GM21515 (cell line): ENCODE measurements around the gene SPRN.
"Not testable (repeated sequence)": the region's sequence is repeated elsewhere in the genome, so short reads cannot be mapped to it uniquely, and the experiment has no call there.

Experiments used
- ATAC-seq: cut with Tn5 transposase; IDR thresholded peaks from one replicate; pipeline ENCODE4 v1.9.1; 2021; ENCODE audit not compliant: unreplicated experiment

Gene SPRN, protein sequence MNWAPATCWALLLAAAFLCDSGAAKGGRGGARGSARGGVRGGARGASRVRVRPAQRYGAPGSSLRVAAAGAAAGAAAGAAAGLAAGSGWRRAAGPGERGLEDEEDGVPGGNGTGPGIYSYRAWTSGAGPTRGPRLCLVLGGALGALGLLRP

DNA sequence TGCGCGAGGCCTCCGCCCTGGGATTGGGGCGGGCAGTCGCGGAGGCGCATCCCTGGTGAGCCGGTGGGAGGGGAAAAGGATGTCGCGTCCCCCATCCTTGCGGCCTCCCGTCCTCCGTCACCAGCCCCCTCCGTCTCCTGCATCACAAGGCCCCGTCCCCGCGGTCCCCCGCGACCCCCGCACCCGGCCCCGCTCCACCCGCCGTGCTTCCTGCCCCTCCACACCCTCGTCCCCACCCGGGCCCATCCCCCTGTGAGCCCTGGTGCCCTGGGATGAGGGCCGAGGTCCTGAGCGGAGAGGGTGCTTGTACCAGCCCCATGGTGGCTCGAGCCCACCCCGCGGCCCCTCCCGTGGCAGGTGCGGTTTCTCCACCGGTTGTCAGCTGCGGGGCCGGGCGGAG lies at the start of gene SPRN:
Gene SPRN, minus strand, starts transcription at position 25 of the 400 bp plus-strand sequence. CDS start 944 bp downstream, outside the sequence.
- ATAC-seq = not testable (repeated sequence)

DNA sequence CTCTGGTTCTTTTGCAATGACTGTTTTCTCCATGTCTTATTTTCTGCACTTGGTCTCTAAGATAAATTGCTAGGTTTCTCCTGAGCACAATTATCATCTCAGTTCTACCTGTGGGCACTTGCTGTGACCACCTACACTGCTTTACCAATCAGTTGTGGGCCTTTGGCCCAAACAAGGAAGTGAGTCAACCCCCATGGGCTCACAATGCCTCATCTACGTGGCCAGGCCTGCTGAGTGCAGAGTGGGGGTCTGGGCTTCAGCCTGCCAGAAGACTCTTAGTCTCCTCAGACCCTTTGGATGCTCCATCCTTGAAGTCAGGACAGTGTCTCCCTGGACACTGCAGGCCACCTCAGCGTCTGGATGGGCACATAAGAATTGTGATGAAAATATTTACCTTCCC lies 49.6 kb upstream of the SPRN start:
- ATAC-seq = no peak

DNA sequence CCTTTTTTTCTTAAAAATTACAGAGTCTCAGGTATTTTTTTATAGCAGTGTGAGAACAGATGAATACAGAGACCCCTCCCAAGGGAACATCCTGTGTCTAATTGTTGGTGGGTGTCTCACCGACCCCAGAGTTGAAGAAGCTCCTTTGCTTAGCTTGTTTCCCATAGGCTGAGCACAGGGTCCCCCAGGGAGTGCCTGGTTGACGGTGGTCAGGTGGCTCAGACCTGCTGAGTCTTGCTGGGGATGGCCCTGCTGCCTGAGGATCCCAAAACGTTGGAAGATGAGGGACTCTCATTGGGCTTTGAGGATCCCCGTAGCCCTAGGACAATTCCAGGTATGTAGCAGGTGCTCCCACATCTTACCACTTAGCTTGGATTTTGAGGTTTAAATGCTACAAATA lies 48.8 kb upstream of the SPRN start:
- no peak for ATAC-seq

DNA sequence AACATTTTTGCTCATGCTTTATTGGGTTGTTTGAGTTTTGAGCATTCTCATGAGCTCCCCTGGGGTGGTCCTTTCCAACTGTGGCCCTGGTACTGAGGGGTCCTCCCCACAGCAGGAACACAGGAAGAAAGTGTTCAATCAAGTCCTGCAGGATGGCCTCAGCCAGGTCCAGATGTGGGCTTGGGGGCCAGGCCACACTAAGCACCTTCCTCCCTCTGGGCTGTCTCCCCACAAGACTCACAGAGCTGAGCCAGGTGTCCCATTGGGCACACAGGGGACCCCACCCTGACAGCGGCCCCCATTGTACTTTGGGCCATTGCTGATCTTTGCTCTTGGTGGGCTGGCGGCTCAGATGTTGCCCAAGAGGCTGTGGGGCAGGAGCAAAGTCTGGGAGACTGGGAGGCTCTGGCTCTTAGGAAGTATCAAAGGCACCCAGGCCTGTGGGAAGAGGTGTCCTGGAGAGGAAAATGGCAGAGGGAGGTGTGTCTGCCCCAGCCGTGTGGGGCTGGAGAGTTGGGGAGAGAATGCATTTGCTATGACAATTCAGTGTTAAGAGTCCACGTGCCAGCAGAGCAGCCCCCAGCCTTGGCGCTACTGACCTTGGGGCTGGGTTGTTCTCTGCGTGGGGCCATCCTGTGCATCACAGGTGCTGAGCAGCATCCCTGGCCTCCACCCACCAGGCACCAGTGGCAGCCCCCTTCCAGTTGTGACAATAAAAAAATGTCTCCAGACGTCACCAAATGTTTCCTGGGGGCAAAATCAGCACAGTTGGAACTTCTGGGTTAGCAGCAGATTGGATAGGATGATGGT lies 47.1 kb upstream of the SPRN start:
- ATAC-seq = no peak

DNA sequence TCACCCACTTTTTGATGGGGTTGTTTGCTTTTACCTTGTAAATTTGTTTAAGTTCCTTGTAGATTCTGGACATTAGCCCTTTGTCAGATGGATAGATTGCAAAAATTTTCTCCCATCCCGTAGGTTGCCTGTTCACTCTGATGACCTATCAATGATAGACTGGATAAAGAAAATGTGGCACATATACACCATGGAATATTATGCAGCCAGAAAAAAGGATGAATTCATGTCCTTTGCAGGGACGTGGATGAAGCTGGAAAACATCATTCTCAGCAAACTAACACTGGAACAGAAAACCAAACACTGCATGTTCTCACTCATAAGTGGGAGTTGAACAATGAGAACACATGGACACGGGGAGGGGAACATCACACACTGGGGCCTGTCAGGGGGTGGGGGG lies 44.8 kb upstream of the SPRN start:
- not testable (repeated sequence) for ATAC-seq

DNA sequence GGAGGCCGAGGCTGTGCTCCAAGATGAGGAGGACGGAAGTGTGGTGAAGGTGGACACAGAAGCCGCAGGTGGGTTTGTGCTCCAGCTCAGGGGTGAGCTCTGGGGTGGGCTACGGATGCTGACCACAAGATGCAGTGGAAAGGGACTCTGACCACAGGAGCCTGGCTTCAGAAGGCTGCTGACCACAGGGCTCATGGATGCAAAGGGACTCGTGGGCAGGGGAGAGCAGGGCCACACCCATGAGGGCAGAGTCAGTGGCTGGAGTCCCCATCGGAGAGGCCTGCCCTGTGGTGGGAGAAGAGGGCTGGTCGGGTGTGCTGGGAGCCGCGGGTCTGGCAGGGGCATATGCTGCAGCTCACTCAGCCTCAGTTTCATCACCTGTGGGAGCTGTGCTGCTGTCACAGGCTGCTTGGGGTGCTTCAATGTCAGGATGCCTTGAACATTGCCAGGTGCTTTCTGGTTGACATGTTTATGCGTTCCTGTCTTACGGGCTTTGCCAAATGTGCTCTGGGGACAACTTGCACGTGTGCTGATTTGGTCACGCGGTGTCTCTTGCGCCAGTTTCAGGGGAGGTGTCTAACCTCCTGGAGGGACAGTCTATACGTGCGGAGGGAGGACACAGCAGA lies 43.0 kb upstream of the SPRN start:
- ATAC-seq = no peak

DNA sequence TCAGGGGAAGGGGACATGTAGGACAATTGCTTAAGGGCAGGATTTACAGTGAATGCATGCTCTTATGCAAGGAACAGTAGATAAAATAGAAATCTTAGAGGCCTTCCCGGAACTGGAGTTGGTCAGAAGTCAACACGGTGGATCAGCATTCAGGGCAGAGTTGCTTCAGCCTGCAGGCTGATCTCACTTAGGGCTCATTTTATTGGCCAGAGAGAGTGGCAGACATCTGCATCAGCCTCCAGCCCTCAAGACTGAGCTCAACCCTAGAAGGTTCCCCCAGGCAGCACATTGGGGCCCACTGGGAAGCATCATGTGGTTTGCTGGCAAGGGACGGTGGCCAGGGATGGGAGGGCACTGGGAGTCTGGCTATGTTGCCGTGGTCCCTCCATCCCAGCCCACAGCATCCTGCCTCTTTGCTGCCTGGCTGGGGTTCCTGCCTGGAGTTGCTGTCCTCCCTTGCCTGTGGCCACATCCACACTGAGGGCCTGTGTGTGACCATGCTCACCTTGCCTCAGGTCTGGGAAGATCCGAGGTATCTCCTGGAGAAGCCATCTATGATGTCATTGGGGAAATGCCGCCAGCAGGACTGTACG lies 42.4 kb upstream of the SPRN start:
- no peak for ATAC-seq

DNA sequence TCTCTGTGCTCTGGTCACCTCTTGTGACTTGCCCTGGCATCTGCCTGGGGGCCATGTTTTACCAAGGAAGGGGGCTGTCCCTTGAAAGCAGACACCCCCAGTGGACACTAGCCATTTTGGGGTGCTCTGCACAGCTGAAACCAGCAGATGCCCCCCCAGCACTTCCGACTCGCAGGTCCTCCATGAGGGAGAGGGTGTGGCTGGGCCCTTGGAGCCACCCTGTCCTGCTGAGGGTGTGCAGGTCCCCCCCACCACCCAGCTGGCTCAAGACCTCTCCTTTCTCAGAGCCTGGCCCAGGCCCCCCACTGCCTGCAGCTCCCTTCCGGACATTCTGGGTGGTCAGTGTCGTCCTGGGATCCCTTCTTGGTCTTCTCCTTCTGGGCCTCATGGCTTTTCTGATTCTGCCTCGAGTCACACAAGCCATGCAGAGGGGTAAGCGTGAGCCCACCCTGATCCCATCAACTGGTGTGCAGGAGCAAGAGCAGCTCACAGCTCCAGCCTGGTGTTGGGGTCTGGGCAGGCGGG lies 41.6 kb upstream of the SPRN start:
- ATAC-seq = no peak

DNA sequence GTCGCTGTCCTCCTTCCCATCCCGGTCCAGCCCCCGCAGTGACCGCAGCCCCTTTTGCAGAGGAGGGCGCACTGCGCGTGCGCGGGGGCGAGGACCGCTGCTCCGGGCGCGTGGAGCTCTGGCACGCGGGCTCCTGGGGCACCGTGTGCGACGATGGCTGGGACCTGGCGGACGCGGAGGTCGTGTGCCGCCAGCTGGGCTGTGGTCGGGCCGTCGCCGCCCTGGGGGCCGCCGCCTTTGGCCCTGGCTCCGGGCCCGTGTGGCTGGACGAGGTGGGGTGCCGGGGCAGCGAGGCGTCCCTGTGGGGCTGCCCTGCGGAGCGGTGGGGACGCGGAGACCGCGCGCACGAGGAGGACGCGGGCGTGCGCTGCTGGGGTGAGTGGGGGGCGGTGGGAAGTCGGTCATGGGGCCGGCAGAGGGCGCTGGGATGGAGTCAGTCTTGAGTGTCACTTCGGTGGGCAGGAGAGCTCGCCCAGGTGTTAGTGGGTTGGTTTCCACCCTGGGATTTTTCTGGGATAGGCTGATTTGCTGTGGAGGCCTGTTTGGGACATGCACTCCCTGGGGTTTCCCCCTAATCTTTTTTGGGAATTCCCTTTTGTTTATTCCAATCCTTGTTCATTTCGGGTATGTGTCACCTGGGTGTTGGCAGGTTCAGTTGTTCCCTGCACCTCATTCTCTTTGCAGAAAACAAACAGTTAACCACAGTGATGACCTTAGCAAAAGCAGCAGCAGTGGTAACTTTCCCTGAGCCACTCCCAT lies 40.9 kb upstream of the SPRN start:
- ATAC-seq = no peak

DNA sequence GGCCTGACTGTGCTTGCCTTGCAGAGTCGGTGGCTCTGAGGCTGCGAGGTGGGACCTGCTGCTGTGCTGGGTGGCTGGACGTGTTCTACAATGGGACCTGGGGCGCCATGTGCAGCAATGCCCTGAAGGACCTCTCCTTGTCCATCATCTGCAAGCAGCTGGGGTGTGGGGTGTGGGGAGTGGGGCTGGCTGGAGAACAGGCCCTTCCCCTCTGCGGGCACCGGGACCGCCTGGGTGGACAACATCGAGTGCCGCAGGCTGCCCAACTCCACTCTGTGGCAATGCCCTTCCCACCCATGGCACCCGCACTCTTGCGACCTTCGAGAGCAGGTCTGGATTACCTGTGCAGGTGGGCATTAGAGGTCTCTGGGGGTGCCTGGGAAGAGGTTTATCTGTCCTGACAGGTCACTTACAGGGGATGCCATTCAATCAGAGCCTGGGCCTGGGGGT lies 40.2 kb upstream of the SPRN start:
- ATAC-seq = no peak

DNA sequence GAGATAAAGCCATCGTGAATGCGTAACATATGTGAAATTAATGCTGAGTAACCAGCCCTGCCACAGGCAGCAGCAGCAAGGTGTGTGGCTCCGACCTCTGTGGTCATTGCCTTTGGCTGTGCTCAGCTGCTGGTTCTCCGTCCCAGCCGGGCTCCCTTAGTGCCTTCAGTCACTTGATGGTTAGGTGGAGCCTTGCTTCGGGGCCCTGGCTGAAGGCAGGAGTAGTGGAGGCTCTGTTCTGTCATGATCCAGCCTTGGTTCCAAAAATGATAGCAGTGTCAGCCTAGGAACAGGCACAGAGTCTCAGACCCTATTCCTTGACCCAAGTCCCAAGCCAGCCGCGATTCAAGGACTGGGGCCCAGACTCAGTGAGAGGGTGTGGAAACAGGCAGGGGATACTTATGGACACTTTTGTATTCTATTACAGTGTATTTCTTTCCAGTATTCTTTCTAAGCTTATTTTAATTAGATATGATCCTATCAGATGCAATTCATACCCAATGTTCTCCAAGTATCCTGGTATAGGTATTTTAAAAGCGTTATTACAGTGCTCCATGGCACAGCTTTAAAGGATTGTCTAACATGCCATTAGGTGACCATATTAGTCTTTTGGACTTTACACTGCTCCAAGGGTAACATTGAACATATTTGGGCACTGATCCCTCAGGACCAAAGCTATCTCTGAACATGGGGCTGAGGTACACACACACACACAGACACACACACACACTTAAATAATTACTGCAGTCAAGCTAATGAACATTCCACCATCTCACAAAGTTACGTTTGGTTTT lies 38.3 kb upstream of the SPRN start:
- no peak for ATAC-seq

DNA sequence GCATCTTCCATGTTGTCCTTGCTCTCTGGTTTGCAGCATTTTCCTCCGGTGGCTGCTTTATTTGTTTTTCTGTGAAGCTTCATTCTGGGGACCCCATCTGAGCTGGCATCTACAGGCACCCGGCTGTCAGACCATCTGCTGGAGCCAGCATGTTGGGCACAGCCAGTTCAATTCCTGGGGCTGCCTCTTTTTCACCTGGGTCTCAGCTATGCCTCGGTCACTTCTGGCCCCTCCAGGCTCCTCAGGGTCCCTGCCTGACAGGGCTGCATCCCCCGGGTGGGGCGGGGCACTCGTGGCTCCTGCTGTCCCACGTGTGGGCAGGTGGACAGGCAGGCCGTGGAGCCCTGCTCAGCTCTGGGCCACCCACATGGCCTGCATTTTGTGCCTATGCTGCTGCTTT lies 37.4 kb upstream of the SPRN start:
- no peak for ATAC-seq

DNA sequence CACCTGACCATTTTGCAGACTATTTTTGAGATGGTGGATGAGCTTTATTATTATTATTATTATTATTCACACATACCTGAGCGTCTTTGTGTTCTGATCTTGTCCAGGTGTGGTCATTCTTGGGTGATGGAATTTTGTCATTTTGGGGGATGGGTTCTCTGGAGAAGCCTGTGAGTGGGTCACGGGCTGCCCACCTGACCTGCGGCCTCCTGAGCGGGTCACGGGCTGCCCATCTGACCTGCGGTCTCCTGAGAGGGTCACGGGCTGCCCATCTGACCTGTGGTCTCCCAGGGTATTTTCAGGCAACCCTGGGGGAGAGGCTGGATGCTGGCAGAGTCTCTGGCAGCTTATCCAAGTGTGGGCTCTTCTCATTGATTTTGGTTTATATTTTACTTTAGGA lies 36.6 kb upstream of the SPRN start:
- no peak for ATAC-seq

DNA sequence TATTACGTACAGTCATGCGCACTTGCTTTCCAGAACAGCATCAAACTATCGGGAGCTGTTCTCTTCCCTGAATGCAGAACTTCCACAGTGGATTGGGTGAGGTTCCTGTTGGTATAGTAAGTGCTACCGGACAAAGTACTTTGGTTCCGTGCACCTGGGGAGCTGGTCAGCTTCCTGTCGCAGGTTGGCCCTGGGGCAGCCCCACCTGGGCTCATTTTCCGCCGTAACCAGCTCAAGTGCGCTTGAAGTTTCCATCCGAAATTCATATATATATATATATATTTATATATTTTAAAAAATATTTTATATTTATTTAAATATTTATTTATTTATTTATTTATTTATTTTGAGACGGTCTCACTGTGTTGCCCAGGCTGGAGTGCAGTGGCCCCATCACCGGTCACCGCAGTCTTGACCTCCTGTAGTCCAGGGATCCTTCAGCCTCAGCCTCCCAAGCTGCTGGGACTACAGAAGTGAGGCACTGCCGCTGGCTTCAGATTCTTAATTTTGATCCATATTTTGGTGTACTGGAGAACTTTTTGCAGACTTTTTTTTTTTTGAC lies 35.9 kb upstream of the SPRN start:
- ATAC-seq = no peak

DNA sequence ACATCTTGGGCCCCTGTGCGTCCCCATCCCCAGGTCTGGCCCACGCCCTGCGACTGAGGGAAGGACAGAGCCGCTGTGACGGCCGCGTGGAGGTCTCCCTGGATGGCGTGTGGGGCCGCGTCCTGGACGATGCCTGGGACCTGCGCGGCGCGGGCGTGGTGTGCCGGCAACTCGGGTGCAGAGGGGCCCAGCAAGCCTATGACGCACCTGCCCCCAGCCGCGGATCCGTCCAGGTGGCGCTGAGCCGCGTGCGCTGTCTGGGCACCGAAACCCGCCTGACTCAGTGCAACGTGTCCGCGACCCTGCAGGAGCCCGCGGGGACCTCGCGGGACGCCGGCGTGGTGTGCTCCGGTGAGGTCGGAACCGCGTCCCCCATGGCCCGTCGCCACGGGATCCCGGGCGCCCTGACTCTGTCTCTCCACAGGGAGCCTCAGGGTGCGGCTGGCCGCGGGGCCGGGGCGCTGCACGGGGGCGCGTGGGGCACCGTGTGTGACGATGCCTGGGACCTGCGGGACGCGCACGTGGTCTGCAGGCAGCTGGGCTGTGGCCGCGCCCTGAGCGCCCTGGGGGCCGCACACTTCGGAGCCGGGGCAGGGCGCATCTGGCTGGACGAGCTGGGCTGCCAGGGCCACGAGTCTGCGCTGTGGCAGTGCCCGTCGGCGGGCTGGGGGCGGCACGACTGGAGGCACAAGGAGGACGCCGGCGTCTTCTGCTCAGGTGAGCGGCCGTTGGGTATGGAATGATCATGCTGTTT lies 35.2 kb upstream of the SPRN start:
- no peak for ATAC-seq

DNA sequence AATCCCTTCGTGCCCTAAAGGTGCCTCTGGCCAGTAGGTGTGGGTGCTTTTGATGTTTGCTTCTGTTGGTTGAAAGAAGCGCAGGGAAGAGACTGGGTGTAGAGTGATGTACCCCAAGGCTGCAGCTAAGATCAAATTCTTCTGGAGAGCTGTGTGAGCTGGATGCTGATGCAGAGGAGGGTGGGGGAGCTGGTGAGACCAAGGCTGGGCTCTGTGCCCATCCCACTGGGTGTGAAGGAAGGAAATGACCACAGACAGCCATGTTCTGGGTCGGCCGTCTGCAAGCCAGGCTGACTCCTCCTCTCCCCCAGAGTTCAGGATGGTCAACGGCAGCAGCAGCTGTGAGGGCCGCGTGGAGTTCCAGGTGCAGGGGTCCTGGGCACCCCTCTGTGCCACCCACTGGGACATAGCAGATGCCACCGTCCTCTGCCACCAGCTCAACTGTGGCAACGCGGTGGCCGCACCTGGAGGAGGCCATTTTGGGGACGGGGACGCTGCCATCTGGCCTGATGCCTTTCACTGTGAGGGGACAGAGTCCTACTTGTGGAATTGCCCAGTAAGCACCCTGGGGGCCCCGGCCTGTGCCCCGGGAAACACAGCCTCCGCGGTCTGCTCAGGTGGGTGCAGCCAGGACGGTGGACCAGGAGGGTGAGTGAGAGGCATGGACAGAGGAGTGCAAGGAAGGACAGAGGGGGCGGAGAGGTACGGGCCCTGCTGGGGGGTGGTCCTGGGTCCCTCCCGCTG lies 34.5 kb upstream of the SPRN start:
- ATAC-seq = no peak

DNA sequence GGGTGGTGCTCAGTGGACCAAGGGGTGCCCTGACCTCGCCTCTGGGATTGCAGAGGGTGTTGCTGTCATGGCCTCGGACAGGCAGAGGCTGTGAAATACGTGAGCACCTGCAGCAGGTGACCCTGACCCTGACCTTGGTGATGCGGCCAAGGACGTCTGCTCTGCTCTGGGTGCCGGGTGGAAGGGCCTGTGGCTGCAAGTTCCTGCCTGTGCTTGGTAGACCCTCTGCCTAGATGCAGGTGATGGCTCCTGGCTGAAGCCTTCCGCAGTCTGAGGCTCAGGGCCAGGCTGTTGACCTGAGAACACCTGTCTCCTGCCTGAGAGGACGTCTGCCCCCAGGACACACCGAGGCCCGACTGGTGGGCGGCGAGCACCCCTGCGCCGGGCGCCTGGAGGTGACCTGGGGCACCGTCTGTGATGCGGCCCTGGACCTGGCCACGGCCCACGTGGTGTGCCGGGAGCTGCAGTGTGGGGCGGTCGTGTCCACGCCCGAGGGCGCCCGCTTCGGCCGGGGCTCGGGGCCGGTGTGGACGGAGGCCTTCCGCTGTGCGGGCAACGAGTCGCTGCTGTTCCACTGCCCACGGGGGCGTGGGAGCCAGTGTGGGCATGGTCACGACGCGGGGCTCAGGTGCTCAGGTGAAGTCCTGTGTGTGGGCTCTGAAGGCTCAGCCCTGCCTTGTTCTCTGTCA lies 33.7 kb upstream of the SPRN start:
- no peak for ATAC-seq
